ENCODE results near the gene MCC.

Gene MCC

GRCh38 chr5:113280541-113280940 is 207.7 kb downstream of the MCC start:
- TF ChIP-seq GATA2 (IDR thresholded peaks at IDR 0.05; ENCODE audit: low read depth, low read length) = no peak

- TF ChIP-seq GATA2 (IDR thresholded peaks at IDR 0.05; ENCODE audit: low read depth, low read length) (no peak), GATA3 (IDR thresholded peaks at IDR 0.05; ENCODE audit: low read depth, low read length) (no peak)
These were observed 209.3 kb downstream of the MCC start for GRCh38 chr5:113278976-113279375.

GRCh38 chr5:113276493-113276892 is 211.8 kb downstream of the MCC start:
- TF ChIP-seq GATA3 (IDR thresholded peaks at IDR 0.05; ENCODE audit: low read depth, low read length) = no peak
- TF ChIP-seq GATA2 (IDR thresholded peaks at IDR 0.05; ENCODE audit: low read depth, low read length) = no peak

GRCh38 chr5:113276001-113276400 is 212.3 kb downstream of the MCC start:
- TF ChIP-seq GATA3 (IDR thresholded peaks at IDR 0.05; ENCODE audit: low read depth, low read length) (no peak), GATA2 (IDR thresholded peaks at IDR 0.05; ENCODE audit: low read depth, low read length) (no peak)

GRCh38 chr5:113274836-113275414 is 213.3 kb downstream of the MCC start:
- TF ChIP-seq GATA3 (IDR thresholded peaks at IDR 0.05; ENCODE audit: low read depth, low read length) (no peak), GATA2 (IDR thresholded peaks at IDR 0.05; ENCODE audit: low read depth, low read length) (no peak)

DNA sequence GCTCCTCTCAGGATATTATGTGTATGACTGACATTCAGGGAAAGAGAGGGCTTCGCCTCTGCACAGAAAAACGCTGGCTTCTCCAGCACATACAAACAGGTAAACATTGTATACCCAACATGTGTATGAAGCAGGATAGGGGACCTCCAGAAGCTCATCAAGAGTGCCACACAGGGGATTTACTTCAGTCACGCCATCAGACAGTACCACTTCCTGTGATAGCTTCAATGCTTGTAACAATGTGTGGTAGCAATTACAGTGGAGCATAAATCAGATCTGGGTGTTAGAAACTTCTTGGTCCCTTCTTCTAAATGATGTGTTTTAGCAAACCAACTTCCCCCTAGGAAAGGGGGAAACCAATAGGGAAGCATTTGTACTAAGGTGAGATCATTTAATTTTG is 214.3 kb downstream of the MCC start:
- no peak for TF ChIP-seq GATA2 (IDR thresholded peaks at IDR 0.05; ENCODE audit: low read depth, low read length)
- no peak for TF ChIP-seq GATA3 (IDR thresholded peaks at IDR 0.05; ENCODE audit: low read depth, low read length)

DNA sequence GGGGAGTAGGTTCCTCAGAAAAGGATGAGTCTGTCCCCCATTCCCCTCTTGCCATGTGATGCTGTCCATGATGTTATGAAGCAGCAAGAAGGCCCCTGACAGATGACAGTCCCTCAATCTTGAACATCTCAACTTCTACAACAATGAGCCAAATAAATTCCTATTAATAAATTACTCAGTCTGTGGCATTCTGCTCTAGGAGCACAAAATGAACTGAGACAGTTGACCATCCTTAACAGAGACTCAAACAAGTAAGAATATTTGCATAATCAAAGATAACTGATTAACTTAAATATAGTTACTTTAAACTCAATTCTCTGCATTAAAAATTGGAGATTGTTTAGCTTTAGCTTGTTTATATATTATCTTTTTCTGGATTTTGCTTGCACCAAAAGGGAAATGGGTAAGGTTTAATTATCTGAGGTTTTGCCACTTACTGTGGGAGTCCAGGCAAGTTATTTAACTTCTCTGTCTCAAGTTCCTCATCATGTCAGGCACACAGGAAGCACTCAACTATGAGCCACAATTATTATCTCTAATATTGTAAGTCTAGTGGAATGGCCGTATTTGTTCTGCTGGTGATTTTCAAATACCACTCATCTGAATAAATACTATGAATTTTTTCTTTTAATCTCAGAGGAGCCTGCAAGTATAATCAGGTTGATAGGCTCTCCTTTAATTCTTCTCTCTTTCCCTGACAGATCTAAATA is 216.4 kb downstream of the MCC start:
- TF ChIP-seq GATA2 (IDR thresholded peaks at IDR 0.05; ENCODE audit: low read depth, low read length) = no peak
- no peak for TF ChIP-seq GATA3 (IDR thresholded peaks at IDR 0.05; ENCODE audit: low read depth, low read length)

DNA sequence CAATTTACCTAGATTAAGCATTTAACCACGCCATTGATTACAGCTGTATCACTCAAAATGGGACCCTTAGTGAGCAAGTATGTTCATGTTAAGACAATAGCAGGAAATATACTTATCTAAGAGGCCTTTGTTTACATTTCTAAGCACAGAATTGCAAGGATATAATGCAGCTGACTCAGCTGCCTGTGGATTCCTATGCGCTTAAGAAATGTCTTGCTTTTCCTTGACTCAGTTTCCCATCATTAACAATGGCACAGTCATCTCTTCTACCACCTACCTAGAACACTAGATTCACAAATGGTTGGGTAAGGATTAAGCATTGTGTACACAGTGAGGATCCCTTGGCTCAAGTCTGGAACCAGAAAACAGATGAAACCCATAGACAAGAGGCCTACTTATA is 217.2 kb downstream of the MCC start:
- TF ChIP-seq GATA3 (IDR thresholded peaks at IDR 0.05; ENCODE audit: low read depth, low read length) (no peak), GATA2 (IDR thresholded peaks at IDR 0.05; ENCODE audit: low read depth, low read length) (no peak)

DNA sequence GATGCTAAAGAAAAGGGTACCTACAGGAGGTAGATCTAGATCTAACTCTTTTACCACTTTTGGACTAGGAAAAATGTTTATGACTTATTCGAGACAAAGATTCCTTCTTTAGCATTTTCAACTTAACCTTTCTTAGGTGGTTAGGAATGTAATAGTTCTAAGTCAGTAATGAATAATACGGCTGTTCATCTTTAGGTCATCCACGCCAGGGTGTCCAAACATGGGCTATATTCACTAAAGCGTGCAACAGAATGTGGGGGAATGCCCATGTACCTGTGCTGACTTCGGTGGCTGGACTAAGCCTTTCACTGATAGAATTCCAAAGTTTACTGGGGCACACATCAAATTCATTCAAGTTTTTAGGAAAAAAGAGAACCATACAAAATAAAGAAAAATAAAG is 218.2 kb downstream of the MCC start:
- TF ChIP-seq GATA2 (IDR thresholded peaks at IDR 0.05; ENCODE audit: low read depth, low read length) = no peak

DNA sequence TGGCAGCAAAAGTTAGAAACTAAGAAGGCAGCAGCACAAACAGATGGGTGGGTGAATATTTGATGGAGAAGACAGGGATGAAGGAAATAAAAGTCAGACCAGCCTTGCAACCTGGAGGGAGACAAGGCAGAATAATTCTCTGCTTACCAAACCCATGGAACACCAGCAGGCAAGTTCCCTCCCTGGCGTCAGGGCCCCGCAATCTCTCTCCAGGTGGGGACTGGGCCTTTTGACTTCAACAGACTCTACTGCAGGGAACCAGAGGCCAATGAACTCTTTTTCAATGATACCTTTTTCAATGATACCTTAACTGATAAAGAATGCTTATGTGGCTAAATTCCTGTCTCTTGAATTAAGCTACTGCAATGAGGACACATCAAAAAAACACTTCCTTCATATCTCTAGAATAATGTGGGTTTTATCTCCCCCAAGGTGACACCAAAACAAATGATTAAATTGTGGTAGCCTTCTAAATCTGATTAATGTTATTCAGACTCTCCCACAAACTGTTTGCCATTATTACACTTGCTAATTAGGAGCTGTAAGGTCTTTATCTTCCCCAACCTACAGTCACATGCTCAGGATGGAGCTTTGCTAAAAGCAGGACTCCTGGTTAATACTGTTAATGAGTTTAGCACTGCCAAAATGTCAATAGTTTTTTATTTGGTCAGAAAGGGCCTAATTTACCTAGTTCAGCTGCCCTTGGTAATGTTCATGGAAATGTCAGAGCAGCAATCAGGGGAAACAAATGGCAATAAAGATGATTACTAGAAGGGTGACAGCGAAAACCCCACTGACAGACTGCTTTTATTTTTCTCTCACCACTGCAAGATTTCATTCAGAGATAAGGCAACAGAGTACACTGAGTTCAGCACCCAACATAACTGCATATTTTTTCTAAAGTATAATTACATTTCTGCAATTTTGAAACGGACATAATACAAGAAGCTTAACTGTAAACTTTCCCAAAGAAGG is 218.9 kb downstream of the MCC start:
- TF ChIP-seq GATA3 (IDR thresholded peaks at IDR 0.05; ENCODE audit: low read depth, low read length) = peak; percentile 55; the same call in 1 of the 2 replicates
- peak; percentile 59 for TF ChIP-seq GATA2 (IDR thresholded peaks at IDR 0.05; ENCODE audit: low read depth, low read length)

GRCh38 chr5:113268232-113268631 is 220.0 kb downstream of the MCC start:
- TF ChIP-seq GATA2 (IDR thresholded peaks at IDR 0.05; ENCODE audit: low read depth, low read length) (no peak), GATA3 (IDR thresholded peaks at IDR 0.05; ENCODE audit: low read depth, low read length) (no peak)

DNA sequence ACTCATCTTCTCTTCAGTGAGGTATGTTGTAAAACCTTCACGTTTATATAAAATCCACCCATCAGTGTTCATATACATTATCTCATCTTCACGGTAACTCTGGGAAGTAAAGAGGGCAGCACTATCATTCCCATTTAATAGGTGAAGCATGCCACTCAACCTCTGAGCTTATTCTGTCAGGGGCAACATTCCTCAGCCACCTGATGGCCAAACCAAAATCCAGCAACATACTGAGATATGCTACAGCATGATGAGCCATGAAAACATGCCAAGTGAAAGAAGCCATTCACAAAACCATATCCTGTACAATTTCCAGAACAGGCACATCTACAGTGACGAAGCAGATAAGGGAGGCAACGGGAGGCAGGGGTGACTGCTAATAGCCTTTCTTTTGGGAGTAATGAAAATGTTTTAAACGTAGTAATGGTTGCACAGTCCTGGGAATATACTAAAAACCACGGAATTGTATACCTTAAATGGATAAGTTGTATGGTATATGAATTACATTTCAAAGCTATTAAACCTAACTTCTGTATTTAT is 220.8 kb downstream of the MCC start:
- no peak for TF ChIP-seq GATA3 (IDR thresholded peaks at IDR 0.05; ENCODE audit: low read depth, low read length)

GRCh38 chr5:113266913-113267227 is 221.4 kb downstream of the MCC start:
- no peak for TF ChIP-seq GATA2 (IDR thresholded peaks at IDR 0.05; ENCODE audit: low read depth, low read length)
- TF ChIP-seq GATA3 (IDR thresholded peaks at IDR 0.05; ENCODE audit: low read depth, low read length) = no peak

GRCh38 chr5:113266227-113266912 is 221.9 kb downstream of the MCC start:
- TF ChIP-seq GATA3 (IDR thresholded peaks at IDR 0.05; ENCODE audit: low read depth, low read length) = no peak
- TF ChIP-seq GATA2 (IDR thresholded peaks at IDR 0.05; ENCODE audit: low read depth, low read length) = no peak
